Astrocyte of the cerebellum (primary cell): ENCODE measurements around the gene STIL.
"Not testable (repeated sequence)": the region's sequence is repeated elsewhere in the genome, so short reads cannot be mapped to it uniquely, and the experiment has no call there.

Experiments
- DNase-seq: peaks from one replicate; pipeline ENCODE4 v3.0.0-alpha.2; 2011; ENCODE audit warnings: low read depth
- H3K4me3 ChIP-seq: 2 replicates; pipeline ENCODE4 v1.5.1; 2011; ENCODE audit warnings: mild to moderate bottlenecking, low read depth, low read length, moderate library complexity
- CTCF ChIP-seq: IDR thresholded peaks from 2 replicates; pipeline ENCODE4 v1.5.1; 2012; ENCODE audit warnings: low read length, low read depth, moderate library complexity, mild to moderate bottlenecking; ENCODE audit errors: missing control alignments
- in situ Hi-C: cut with HindIII; loops from 2 replicates; pipeline ENCODE4 v1.10.0; 2017; ENCODE audit warnings: low sequenced_read_pairs

STIL gene

GRCh38 chr1:47323599-47324031, 9.7 kb upstream of the STIL start:
- in situ Hi-C loops: no loop called here
- no peak overlapping the region for H3K4me3 ChIP-seq
- no peak for DNase-seq
- no peak for TF ChIP-seq CTCF

GRCh38 chr1:47319968-47320367, 6.0 kb upstream of the STIL start:
- DNase-seq, H3K4me3 ChIP-seq, in situ Hi-C loops: not testable (repeated sequence)

GRCh38 chr1:47317841-47318240, 3.9 kb upstream of the STIL start:
- no peak for TF ChIP-seq CTCF
- no peak overlapping the region for H3K4me3 ChIP-seq
- in situ Hi-C loops: no loop called here
- DNase-seq: no peak

- no peak overlapping the region for H3K4me3 ChIP-seq
- no peak for DNase-seq
- no peak for TF ChIP-seq CTCF
- in situ Hi-C loops: no loop called here
Observed at GRCh38 chr1:47309427-47309826, 4.5 kb downstream of the STIL start.

GRCh38 chr1:47302472-47302871, 11.5 kb downstream of the STIL start:
- no peak for TF ChIP-seq CTCF
- H3K4me3 ChIP-seq: no peak overlapping the region
- in situ Hi-C loops: no loop called here
- no peak for DNase-seq

- TF ChIP-seq CTCF: no peak
- H3K4me3 ChIP-seq: no peak overlapping the region
- in situ Hi-C loops: no loop called here
- no peak for DNase-seq
Observed at GRCh38 chr1:47298025-47298699, 15.8 kb downstream of the STIL start.

- in situ Hi-C loops: no loop called here
- DNase-seq: no peak
- no peak overlapping the region for H3K4me3 ChIP-seq
- TF ChIP-seq CTCF: no peak
Observed at GRCh38 chr1:47295579-47295978, 18.4 kb downstream of the STIL start.

GRCh38 chr1:47294863-47295262, 19.1 kb downstream of the STIL start:
- H3K4me3 ChIP-seq, DNase-seq, in situ Hi-C loops: not testable (repeated sequence)

GRCh38 chr1:47288116-47288515, 25.8 kb downstream of the STIL start:
- H3K4me3 ChIP-seq, in situ Hi-C loops, DNase-seq: not testable (repeated sequence)
